K562 (cell line): ENCODE data around the gene PPFIBP2. TPM values are rescaled to one million over a fixed set of nuclear protein-coding genes. Genes with fewer than 3 reads are reported as not detected.

Experiments used
- ATAC-seq: fragments of 200-7000 bp; cut with Tn5 transposase; 3 replicates; pipeline ENCODE4 v1.9.1; 2020; ENCODE audit warnings: moderate library complexity
- BruUV-seq: library from RNA; stranded (reverse); fragments of 400-500 nt; replicated peaks from 2 replicates; lab custom pipeline; 2021; lab: Mats Ljungman, UMichigan
- CTCF ChIA-PET: fragments of 300-600 bp; formaldehyde crosslinking; extraction: SDS; loops from one replicate; lab custom pipeline; 2021; ENCODE audit warnings: low intra/inter-chr PET ratio; lab: Yijun Ruan, JAX
- POLR2A ChIA-PET: fragments of 300-600, 350-650 bp; sonication (Branson Sonifier 250); formaldehyde crosslinking; extraction: SDS; loops from one replicate; lab custom pipeline; 2021; ENCODE audit warnings: antibody characterized with exemption, inconsistent platforms; lab: Yijun Ruan, JAX
- DNase-seq, 4 experiments: peaks; one replicate each; pipeline versions ENCODE4 v3.0.0 to v3.0.0-alpha.2; 2011 to 2018; ENCODE audit warnings: low spot score in 3 of 4, mixed read lengths in 3 of 4; ENCODE audit errors: extremely low read depth in 1 of 4
- FAIRE-seq: peaks from 2 replicates; lab custom pipeline; 2011; peaks lifted over from hg19 to GRCh38; lab: Jason Lieb, UNC
- H2AFZ ChIP-seq: 2 replicates; pipeline ENCODE4 v1.6.0; 2011; ENCODE audit warnings: low read depth, low read length, control low read depth, inconsistent platforms
- H3K27ac ChIP-seq: fragments of 200-600 bp; 3 replicates; pipeline ENCODE4 v1.8.0; 2011; ENCODE audit warnings: low read depth, mild to moderate bottlenecking, control low read depth, inconsistent platforms, low read length, moderate library complexity, mixed read lengths; ENCODE audit errors: extremely low read depth
- H3K27me3 ChIP-seq, 2 experiments: fragments of 300-600 bp in 1 of 2; 2 replicates in 1 of 2; 3 replicates in 1 of 2; pipeline versions ENCODE4 v1.6.0 to v1.8.0; 2011; ENCODE audit warnings: inconsistent platforms in 2 of 2, low read length in 2 of 2, mild to moderate bottlenecking in 1 of 2, mixed read lengths in 1 of 2, moderate library complexity in 1 of 2; ENCODE audit not compliant: control insufficient read depth in 2 of 2, insufficient read depth in 2 of 2
- H3K36me3 ChIP-seq: fragments of 300-600 bp; 3 replicates; pipeline ENCODE4 v1.8.0; 2011; ENCODE audit warnings: mild to moderate bottlenecking, low read length, inconsistent platforms; ENCODE audit not compliant: control insufficient read depth, insufficient read depth
- H3K4me1 ChIP-seq, 2 experiments: fragments of 200-600 bp in 1 of 2; replicated peaks in 1 of 2; 2 replicates in 1 of 2; 3 replicates in 1 of 2; pipeline versions ENCODE4 v1.5.1 to v1.8.0; 2011; ENCODE audit warnings: inconsistent platforms in 2 of 2, low read length in 2 of 2, mild to moderate bottlenecking in 1 of 2, mixed read lengths in 1 of 2, moderate library complexity in 1 of 2; ENCODE audit not compliant: control insufficient read depth in 2 of 2, insufficient read depth in 2 of 2
- H3K4me2 ChIP-seq: 2 replicates; pipeline ENCODE4 v1.6.1; 2011; ENCODE audit warnings: low read length, control low read depth, inconsistent platforms, mixed read lengths; ENCODE audit not compliant: insufficient read depth
- H3K4me3 ChIP-seq: fragments of 200-600 bp; sonication (generic), shearing (Covaris generic); 2 replicates; pipeline ENCODE4 v1.5.1; 2016; ENCODE audit warnings: control low read depth, inconsistent platforms
- H3K79me2 ChIP-seq: fragments of 200-600 bp; 3 replicates; pipeline ENCODE4 v1.8.0; 2011; ENCODE audit warnings: low read length, inconsistent platforms; ENCODE audit not compliant: control insufficient read depth, insufficient read depth
- H3K9ac ChIP-seq, 2 experiments: 2 replicates each; pipeline versions ENCODE4 v1.6.0 to v1.6.1; 2011; ENCODE audit warnings: low read depth in 2 of 2, low read length in 2 of 2, control low read depth in 1 of 2, inconsistent platforms in 1 of 2, mild to moderate bottlenecking in 1 of 2, mixed read lengths in 1 of 2; ENCODE audit not compliant: insufficient read depth in 1 of 2
- H3K9me1 ChIP-seq: one replicate; pipeline ENCODE4 v1.6.0; 2011; ENCODE audit warnings: inconsistent platforms, mild to moderate bottlenecking, low read length, moderate library complexity; ENCODE audit not compliant: control insufficient read depth, insufficient read depth
- H3K9me3 ChIP-seq: replicated peaks from 2 replicates; pipeline ENCODE4 v1.5.1; 2011; ENCODE audit warnings: low read depth, low read length, inconsistent platforms; ENCODE audit not compliant: control insufficient read depth, insufficient read depth
- H4K20me1 ChIP-seq: replicated peaks from 2 replicates; pipeline ENCODE4 v1.6.1; 2011; ENCODE audit warnings: low read length, inconsistent platforms, mixed read lengths; ENCODE audit not compliant: control insufficient read depth, insufficient read depth
- DIDO1 ChIP-seq: fragments of 450-650 bp; IDR thresholded peaks from 2 replicates; pipeline ENCODE4 v1.6.1; 2016; ENCODE audit warnings: low read depth, missing biosample characterization, missing genetic modification characterization
- IFI16 ChIP-seq: fragments of 250-450 bp; sonication (Bioruptor Pico); IDR thresholded peaks from 2 replicates; pipeline ENCODE4 v2.1.2; 2022; ENCODE audit warnings: mild to moderate bottlenecking, inconsistent platforms
- PYGO2 ChIP-seq: fragments of 450-650 bp; IDR thresholded peaks from 2 replicates; pipeline ENCODE4 v1.6.1; 2016; ENCODE audit warnings: mild to moderate bottlenecking, missing genetic modification characterization, moderate library complexity, missing compliant biosample characterization
- TCFL5 ChIP-seq: fragments of 250-450 bp; sonication (Bioruptor Pico); conservative IDR thresholded peaks from 2 replicates; pipeline ENCODE4 v1.6.1; 2021; ENCODE audit warnings: mild to moderate bottlenecking, moderate library complexity, matching md5 sums
- TRIM24 ChIP-seq, 2 experiments: fragments of 450-650 bp; IDR thresholded peaks; 2 replicates each; pipeline ENCODE4 v1.6.1; 2016
- TRIM25 ChIP-seq: fragments of 450-650 bp; IDR thresholded peaks from 2 replicates; pipeline ENCODE4 v1.7.0; 2016; ENCODE audit warnings: borderline replicate concordance
- ZNF3 ChIP-seq: fragments of 250-450 bp; sonication (Bioruptor Pico); IDR thresholded peaks from 2 replicates; pipeline ENCODE4 v1.5.0; 2021; ENCODE audit warnings: mild to moderate bottlenecking, moderate library complexity
- ZNF354B ChIP-seq: fragments of 250-450 bp; sonication (Bioruptor Pico); IDR thresholded peaks from 2 replicates; pipeline ENCODE4 v1.4.0; 2020
- ZNF407 ChIP-seq: fragments of 450-650 bp; IDR thresholded peaks from 2 replicates; pipeline ENCODE4 v1.6.1; 2016; ENCODE audit warnings: low read depth
- ZNF436 ChIP-seq: fragments of 250-450, 450-650 bp; sonication (Bioruptor Pico); formaldehyde crosslinking; IDR thresholded peaks from 2 replicates; pipeline ENCODE4 v1.7.0; 2020; ENCODE audit warnings: mild to moderate bottlenecking
- ZNF79 ChIP-seq: fragments of 250-450 bp; sonication (Bioruptor Pico); IDR thresholded peaks from 2 replicates; pipeline ENCODE4 v1.4.0; 2020; ENCODE audit warnings: low read depth, mild to moderate bottlenecking, moderate library complexity
- WGBS: fragments of 100-300 bp; shearing (Covaris generic); methylation state at CpG from one replicate; pipeline ENCODE4 v1.1.6; 2016; ENCODE audit warnings: low coverage, mixed read lengths; ENCODE audit not compliant: insufficient coverage; ENCODE audit errors: missing lambda C conversion rate; 5-methylcytosine and 5-hydroxymethylcytosine counted together
- in situ Hi-C: fragments of 300-500 bp; cut with MboI; formaldehyde crosslinking; loops from 4 replicates; pipeline ENCODE4 v1.15.0; 2018; ENCODE audit warnings: inconsistent platforms, mixed read lengths
- intact Hi-C: fragments of 100-400 bp; cut with micrococcal nuclease; formaldehyde crosslinking; loops from 2 replicates; pipeline ENCODE4 v1.14.2; 2022
- polyA plus RNA-seq, 8 experiments: library from polyadenylated mRNA; depleted of rRNA in 4 of 8; stranded (reverse) in 5 of 8; unstranded in 3 of 8; fragments of >200 nt; fragmentation: Nextera tagmentation in 2 of 8; fragmentation: Illumina TruSeq in 1 of 8; extraction: Ambion mirVana in 2 of 8; extraction: Trizol in 1 of 8; gene quantifications; 2 replicates each; pipeline versions ENCODE4 v1.2.1 to v1.2.3, GENCODE V29; 2011 to 2014; ENCODE audit warnings: inconsistent platforms in 1 of 8, missing spikeins in 1 of 8
- total RNA-seq, 7 experiments: library from RNA; depleted of rRNA in 6 of 7; stranded (reverse); fragments of >200 nt in 6 of 7; fragmentation: Illumina TruSeq in 2 of 7; extraction: Trizol in 2 of 7; gene quantifications; 2 replicates each; pipeline versions ENCODE4 v1.2.1 to v1.2.3, GENCODE V29; 2011 to 2021; ENCODE audit warnings: low replicate concordance in 1 of 7

The PPFIBP2 gene
- total and polyA plus RNA-seq, 9 of the 15 experiments (the other 6 are each of a cell fraction or from before 2014, with no cell fraction given), result 0.18 to 3.4 (median 1.2) TPM

- Histone ChIP-seq H3K9me1 (no peaks in the 10 kb centered on the region), H3K4me2 (no peak overlapping the region), H3K27ac (no peak overlapping the region), H3K27me3 (no peaks in the 10 kb centered on the region), H3K36me3 (no peaks in the 10 kb centered on the region), H3K4me3 (no peak overlapping the region), H2AFZ (no peak overlapping the region), H3K79me2 (no peaks in the 10 kb centered on the region), H4K20me1 (no peaks in the 10 kb centered on the region), H3K9me3 (no peaks in the 10 kb centered on the region), H3K4me1 (no peaks in the 10 kb centered on the region), H3K9ac (no peak overlapping the region)
- CTCF ChIA-PET, result interaction anchor here (1.6 kb wide), 1 partner anchor 568 kb away, joined by 6 read pairs; no protein-coding TSS in a partner anchor
- POLR2A ChIA-PET, result interaction anchor here (0.6 kb wide), 2 partner anchors 23 to 235 kb away, joined by 3 to 4 read pairs; no protein-coding TSS in a partner anchor
- no peak for ATAC-seq
- WGBS, result 26% methylated on average over 7 of the region's 7 CpGs
- BruUV-seq, result no TSS peak
- no peak for FAIRE-seq
- intact Hi-C loops, result no loop called here
- no peak for TF ChIP-seq ZNF354B (CRISPR knock-in tag)
- no peak for TF ChIP-seq TRIM25
- TF ChIP-seq TRIM24 (IDR thresholded peaks at IDR 0.05), result no peak
- TF ChIP-seq ZNF79 (CRISPR knock-in tag), result no peak
- TF ChIP-seq DIDO1, result no peak
- TF ChIP-seq ZNF3 (CRISPR knock-in tag), result no peak
- no peak for TF ChIP-seq IFI16 (CRISPR knock-in tag)
- no peak for TF ChIP-seq ZNF436
- TF ChIP-seq ZNF407, result no peak
- no peak for TF ChIP-seq TCFL5 (CRISPR knock-in tag)
- TF ChIP-seq PYGO2 (tag), result no peak
- DNase-seq, result no peak
- in situ Hi-C loops, result loop anchor here (25.0 kb wide), 1 partner anchor 579 kb away; the partner anchor contains the start of gene RBMXL2
Observed at GRCh38 chr11:7666292-7666866, 152.6 kb downstream of the PPFIBP2 start.
